ENCODE results near the gene CELSR2. TPM values are rescaled to one million over a fixed set of nuclear protein-coding genes. Genes with fewer than 3 reads are reported as not detected.
A peak's percentile ranks its signal among the peaks of the same experiment; 100 is the strongest.

The CELSR2 gene
- polyA plus RNA-seq, 2 of the 4 experiments (the other 2 are of a cell fraction), result 2.5 to 5.9 TPM

DNA sequence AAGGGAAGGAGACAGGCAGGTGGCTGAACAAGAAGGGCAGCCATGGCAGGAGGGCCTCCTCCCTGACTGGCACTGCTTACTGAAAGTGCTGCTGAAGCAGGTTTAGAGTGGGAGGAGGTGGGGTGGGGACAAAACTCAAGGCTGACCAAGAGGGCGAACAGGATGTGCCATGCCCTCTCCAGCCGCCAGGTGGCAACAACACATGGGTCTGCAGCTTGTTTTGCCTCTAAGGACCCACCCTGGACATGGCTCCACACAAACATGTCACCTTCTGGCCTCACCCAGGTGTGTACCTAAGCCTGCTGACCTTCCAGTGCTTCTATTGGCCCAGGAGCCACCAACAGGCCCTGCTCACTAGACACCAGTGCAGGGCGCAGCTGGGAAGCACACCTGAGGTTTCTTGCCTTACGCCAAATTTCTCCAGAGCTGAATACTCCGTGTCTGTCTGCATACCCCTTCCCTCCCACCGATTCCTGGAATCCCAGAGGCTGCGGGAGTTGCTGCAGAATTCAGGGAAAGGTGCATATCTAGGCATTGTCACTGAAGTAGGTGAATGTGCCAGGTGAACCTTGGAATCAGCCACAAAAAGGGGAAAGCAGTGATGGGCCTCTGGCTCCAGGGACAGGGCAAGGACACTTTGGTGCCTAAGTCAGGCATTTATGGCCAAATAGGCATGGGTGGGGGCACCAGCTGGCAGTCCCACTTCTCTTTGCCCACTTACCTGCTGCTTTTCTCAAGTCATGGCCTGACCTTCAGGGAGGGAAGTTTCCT lies 28.3 kb downstream of the CELSR2 start:
- ChIA-PET CTCF (interaction anchor here (0.6 to 5.7 kb wide), 24 partner anchors 9 to 823 kb away, joined by 3 to 107 read pairs (median 4); partner anchors contain the start of gene SORT1), POLR2A (no interaction called here)
- FAIRE-seq, result no peak
- TF ChIP-seq, protein P1, sequence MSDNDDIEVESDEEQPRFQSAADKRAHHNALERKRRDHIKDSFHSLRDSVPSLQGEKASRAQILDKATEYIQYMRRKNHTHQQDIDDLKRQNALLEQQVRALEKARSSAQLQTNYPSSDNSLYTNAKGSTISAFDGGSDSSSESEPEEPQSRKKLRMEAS (IDR thresholded peaks at IDR 0.05), result 0 out of 2 replicates have a peak, but pooled peaks have one; percentile 16
- TF ChIP-seq, protein P2, sequence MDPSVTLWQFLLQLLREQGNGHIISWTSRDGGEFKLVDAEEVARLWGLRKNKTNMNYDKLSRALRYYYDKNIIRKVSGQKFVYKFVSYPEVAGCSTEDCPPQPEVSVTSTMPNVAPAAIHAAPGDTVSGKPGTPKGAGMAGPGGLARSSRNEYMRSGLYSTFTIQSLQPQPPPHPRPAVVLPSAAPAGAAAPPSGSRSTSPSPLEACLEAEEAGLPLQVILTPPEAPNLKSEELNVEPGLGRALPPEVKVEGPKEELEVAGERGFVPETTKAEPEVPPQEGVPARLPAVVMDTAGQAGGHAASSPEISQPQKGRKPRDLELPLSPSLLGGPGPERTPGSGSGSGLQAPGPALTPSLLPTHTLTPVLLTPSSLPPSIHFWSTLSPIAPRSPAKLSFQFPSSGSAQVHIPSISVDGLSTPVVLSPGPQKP (IDR thresholded peaks at IDR 0.05; ENCODE audit: low read depth, low read length), result no peak
- TF ChIP-seq SMC3 (IDR thresholded peaks at IDR 0.05) (peak; percentile 76), MAFK (IDR thresholded peaks at IDR 0.05; ENCODE audit: partially characterized antibody) (peak; percentile 62), NFE2L2 (conservative IDR thresholded peaks at IDR 0.05; ENCODE audit: low read length) (no peak), RAD21 (conservative IDR thresholded peaks at IDR 0.05 in 1 of 2, IDR thresholded peaks at IDR 0.05 in 1 of 2) (peak; percentile 56 to 67)
- TF ChIP-seq, protein P3, sequence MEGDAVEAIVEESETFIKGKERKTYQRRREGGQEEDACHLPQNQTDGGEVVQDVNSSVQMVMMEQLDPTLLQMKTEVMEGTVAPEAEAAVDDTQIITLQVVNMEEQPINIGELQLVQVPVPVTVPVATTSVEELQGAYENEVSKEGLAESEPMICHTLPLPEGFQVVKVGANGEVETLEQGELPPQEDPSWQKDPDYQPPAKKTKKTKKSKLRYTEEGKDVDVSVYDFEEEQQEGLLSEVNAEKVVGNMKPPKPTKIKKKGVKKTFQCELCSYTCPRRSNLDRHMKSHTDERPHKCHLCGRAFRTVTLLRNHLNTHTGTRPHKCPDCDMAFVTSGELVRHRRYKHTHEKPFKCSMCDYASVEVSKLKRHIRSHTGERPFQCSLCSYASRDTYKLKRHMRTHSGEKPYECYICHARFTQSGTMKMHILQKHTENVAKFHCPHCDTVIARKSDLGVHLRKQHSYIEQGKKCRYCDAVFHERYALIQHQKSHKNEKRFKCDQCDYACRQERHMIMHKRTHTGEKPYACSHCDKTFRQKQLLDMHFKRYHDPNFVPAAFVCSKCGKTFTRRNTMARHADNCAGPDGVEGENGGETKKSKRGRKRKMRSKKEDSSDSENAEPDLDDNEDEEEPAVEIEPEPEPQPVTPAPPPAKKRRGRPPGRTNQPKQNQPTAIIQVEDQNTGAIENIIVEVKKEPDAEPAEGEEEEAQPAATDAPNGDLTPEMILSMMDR (IDR thresholded peaks at IDR 0.05), result peak; percentile 69
- DNase-seq (ENCODE audit: low read depth in 1 of 2, low spot score in 1 of 2), result peak; percentile 64 to 76
- peak; percentile 16 to 60; a peak in 3 of 6 replicates for ATAC-seq
- peaks cover 57% of the 10 kb centered on the region for H3K4me1 ChIP-seq
- H3K9me3 ChIP-seq, result no peaks in the 10 kb centered on the region
- H3K4me2 ChIP-seq, result peak overlapping the region; percentile 83
- WGBS (ENCODE audit: missing lambda C conversion rate), result 82% methylated on average over 5 of the region's 7 CpGs
- peak overlapping the region; percentile 95 to 99 for H3K27ac ChIP-seq
- no peak overlapping the region for H3K4me3 ChIP-seq

DNA sequence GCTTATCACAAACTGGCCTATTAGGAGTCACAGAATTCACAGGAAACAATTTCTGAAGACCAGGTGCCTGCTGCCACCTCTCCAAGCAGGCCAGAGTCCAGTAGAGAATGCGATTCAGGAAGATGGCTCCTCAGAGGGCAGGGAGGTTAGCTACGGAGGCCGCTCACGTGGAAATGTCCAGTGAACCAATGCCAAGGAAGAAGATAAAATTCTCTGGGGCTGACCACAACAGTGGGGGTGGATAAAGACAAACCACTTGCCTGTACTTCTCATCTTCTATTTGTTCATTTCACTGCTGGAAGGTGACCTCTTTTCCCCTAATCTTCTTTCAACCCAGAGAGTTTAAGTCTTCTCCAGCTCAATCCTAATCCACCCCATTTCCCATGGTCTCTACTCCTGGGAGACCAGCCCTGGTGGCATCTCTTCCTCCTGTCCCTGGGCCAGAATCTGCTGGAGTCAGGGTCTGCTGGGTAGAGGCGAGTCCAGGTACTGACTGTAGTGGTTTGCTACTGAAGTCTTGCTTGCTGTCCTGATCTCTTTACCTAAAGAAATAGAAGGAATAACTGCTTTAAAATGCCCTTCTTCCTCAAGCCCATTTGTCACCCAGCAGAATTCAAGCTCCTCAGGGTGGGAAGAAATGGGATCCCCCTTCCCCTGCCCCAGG lies 30.4 kb downstream of the CELSR2 start:
- TF ChIP-seq POLR2A (IDR thresholded peaks at IDR 0.05; ENCODE audit: low read length) (no peak), HOXA7 (CRISPR knock-in tag; IDR thresholded peaks at IDR 0.05) (no peak), EP300 (IDR thresholded peaks at IDR 0.05) (no peak), MAFK (IDR thresholded peaks at IDR 0.05; ENCODE audit: partially characterized antibody) (no peak), HDAC2 (IDR thresholded peaks at IDR 0.05) (no peak), SMC3 (IDR thresholded peaks at IDR 0.05) (no peak), KDM5A (IDR thresholded peaks at IDR 0.05) (no peak), CHD2 (IDR thresholded peaks at IDR 0.05; ENCODE audit: low read length, partially characterized antibody) (no peak), JUNB (IDR thresholded peaks at IDR 0.05) (no peak)
- TF ChIP-seq, protein P4, sequence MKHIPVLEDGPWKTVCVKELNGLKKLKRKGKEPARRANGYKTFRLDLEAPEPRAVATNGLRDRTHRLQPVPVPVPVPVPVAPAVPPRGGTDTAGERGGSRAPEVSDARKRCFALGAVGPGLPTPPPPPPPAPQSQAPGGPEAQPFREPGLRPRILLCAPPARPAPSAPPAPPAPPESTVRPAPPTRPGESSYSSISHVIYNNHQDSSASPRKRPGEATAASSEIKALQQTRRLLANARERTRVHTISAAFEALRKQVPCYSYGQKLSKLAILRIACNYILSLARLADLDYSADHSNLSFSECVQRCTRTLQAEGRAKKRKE (CRISPR knock-in tag; IDR thresholded peaks at IDR 0.05; ENCODE audit: low read depth), result no peak
- TF ChIP-seq, protein P5, sequence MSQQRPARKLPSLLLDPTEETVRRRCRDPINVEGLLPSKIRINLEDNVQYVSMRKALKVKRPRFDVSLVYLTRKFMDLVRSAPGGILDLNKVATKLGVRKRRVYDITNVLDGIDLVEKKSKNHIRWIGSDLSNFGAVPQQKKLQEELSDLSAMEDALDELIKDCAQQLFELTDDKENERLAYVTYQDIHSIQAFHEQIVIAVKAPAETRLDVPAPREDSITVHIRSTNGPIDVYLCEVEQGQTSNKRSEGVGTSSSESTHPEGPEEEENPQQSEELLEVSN (IDR thresholded peaks at IDR 0.05; ENCODE audit: borderline replicate concordance, low read depth), result no peak
- ChIA-PET POLR2A (no interaction called here), CTCF (interaction anchor here (0.9 to 5.7 kb wide), 5 partner anchors 17 to 253 kb away, joined by 3 to 107 read pairs (median 25); partner anchors contain the start of gene SORT1)
- peaks cover 43% of the 10 kb centered on the region for H3K4me1 ChIP-seq
- H3K9me3 ChIP-seq, result no peaks in the 10 kb centered on the region
- ATAC-seq (no peak), FAIRE-seq (no peak), DNase-seq (ENCODE audit: low read depth in 1 of 2, low spot score in 1 of 2) (no peak)
- 95% methylated on average over 5 of the region's 5 CpGs for WGBS (ENCODE audit: missing lambda C conversion rate)
- H3K27ac ChIP-seq, result no peak overlapping the region
- no peak overlapping the region for H3K4me3 ChIP-seq
- no peak overlapping the region for H3K4me2 ChIP-seq

DNA sequence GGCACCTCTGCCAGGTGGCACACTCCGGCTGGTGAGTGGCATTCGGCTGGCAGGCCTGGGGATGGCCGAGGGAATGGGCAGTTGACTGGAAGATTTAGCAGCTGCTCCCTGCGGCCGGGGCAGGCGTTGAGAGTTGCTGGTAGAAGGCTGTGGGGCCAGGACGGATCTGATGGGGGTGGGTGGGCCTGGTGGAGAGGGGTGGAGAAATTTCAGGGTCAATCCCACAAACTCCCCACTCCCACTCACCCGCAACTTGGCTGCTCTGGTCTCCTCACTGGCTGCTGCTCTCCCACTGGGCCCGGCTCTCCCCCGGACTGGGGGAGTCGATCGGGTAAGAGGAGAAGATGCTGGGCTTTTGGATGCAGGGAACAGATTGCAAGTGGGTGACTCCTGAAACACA lies 31.5 kb downstream of the CELSR2 start:
- Histone ChIP-seq H3K4me2 (no peak overlapping the region), H3K9me3 (no peaks in the 10 kb centered on the region), H3K4me3 (no peak overlapping the region), H3K4me1 (peaks cover 34% of the 10 kb centered on the region), H3K27ac (no peak overlapping the region)
- POLR2A ChIA-PET, result no interaction called here
- TF ChIP-seq RCOR1 (IDR thresholded peaks at IDR 0.05; ENCODE audit: low read depth, low read length), result no peak
- WGBS (ENCODE audit: missing lambda C conversion rate), result 93% methylated on average over 5 of the region's 12 CpGs
- DNase-seq (ENCODE audit: low read depth in 1 of 2, low spot score in 1 of 2) (no peak), FAIRE-seq (no peak), ATAC-seq (no peak)
- CTCF ChIA-PET, result interaction anchor here (1.4 kb wide), 1 partner anchor 117 kb away, joined by 5 read pairs; the partner anchor contains the start of gene SORT1

Measured in A549 (cell line).